IPS-20b (cell line): ENCODE data around the gene HOXD9.

Experiments used
- H3K27ac ChIP-seq: one replicate; pipeline ENCODE4 v1.5.1; 2013; ENCODE audit warnings: low read length
- H3K27me3 ChIP-seq: 2 replicates; pipeline ENCODE4 v1.6.1; 2013; ENCODE audit warnings: mild to moderate bottlenecking, low read length, inconsistent platforms; ENCODE audit not compliant: insufficient read depth
- H3K36me3 ChIP-seq: 2 replicates; pipeline ENCODE4 v1.6.1; 2013; ENCODE audit warnings: low read depth, mild to moderate bottlenecking, inconsistent platforms, low read length, moderate library complexity; ENCODE audit not compliant: insufficient read depth
- H3K4me1 ChIP-seq: 2 replicates; pipeline ENCODE4 v1.6.1; 2013; ENCODE audit warnings: mild to moderate bottlenecking, control low read depth, inconsistent platforms, low read length, moderate library complexity; ENCODE audit not compliant: insufficient read depth
- H3K4me3 ChIP-seq: 2 replicates; pipeline ENCODE4 v1.5.1; 2013; ENCODE audit warnings: mild to moderate bottlenecking, low read length, inconsistent platforms
- H3K9ac ChIP-seq: 2 replicates; pipeline ENCODE4 v1.6.1; 2013; ENCODE audit warnings: low read depth, mild to moderate bottlenecking, inconsistent platforms, low read length, moderate library complexity
- H3K9me3 ChIP-seq: 2 replicates; pipeline ENCODE4 v1.6.1; 2013; ENCODE audit warnings: mild to moderate bottlenecking, low read depth, low read length, inconsistent platforms; ENCODE audit not compliant: insufficient read depth

The HOXD9 gene

GRCh38 chr2:176081376-176081836, 41.1 kb upstream of the HOXD9 start:
- no peaks in the 10 kb centered on the region for H3K36me3 ChIP-seq
- H3K4me3 ChIP-seq: no peak overlapping the region
- peaks cover 10% of the 10 kb centered on the region; the same call in 1 of the 2 replicates for H3K9me3 ChIP-seq
- H3K27me3 ChIP-seq: peaks cover 99% of the 10 kb centered on the region
- H3K27ac ChIP-seq: no peak overlapping the region
- no peak overlapping the region for H3K9ac ChIP-seq
- H3K4me1 ChIP-seq: no peaks in the 10 kb centered on the region

DNA sequence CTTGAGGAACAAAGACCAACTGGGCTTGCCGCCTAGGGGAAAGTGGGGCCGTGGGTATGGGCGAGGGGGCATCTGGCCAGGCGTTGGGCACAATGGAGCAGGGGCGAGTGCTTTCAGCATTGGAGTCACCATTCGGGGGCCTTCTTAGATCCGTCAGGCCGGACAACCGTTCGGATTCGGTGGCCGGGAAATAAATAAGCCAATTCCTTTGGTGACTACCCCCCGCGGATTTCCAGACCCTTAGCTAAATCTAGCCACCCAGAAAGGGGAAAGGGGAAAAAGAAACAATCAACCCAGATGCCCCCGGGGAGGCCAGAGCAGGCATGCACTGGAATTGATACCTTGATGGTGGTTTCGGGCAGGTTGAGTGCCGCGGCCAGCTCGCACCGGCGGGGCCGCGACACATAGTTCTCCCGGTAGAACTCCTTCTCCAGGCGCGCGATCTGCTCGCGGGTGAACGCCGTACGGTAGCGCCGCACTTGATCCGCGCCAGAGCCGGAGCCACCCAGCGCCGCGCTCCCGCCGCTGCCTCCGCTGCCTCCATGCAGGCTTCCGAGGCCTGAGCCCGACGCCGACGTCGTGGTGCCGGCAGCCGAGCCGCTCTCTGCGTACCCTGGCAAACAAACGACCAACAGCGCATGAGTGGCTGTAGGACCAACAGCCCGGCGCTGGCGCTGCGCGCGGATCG, 40.5 kb upstream of the HOXD9 start:
- no peak overlapping the region for H3K4me3 ChIP-seq
- H3K27me3 ChIP-seq: peaks cover 99% of the 10 kb centered on the region

GRCh38 chr2:176082525-176082823, 40.0 kb upstream of the HOXD9 start:
- H3K36me3 ChIP-seq: no peaks in the 10 kb centered on the region
- H3K27me3 ChIP-seq: peaks cover 99% of the 10 kb centered on the region
- no peak overlapping the region for H3K9ac ChIP-seq
- no peaks in the 10 kb centered on the region for H3K4me1 ChIP-seq
- no peak overlapping the region for H3K27ac ChIP-seq
- H3K9me3 ChIP-seq: peaks cover 10% of the 10 kb centered on the region; the same call in 1 of the 2 replicates
- H3K4me3 ChIP-seq: no peak overlapping the region

More for the DNA sequence above, 40.5 kb upstream of the HOXD9 start:
- H3K36me3 ChIP-seq: no peaks in the 10 kb centered on the region
- no peak overlapping the region for H3K9ac ChIP-seq
- H3K9me3 ChIP-seq: peaks cover 10% of the 10 kb centered on the region; the same call in 1 of the 2 replicates
- H3K27ac ChIP-seq: no peak overlapping the region
- no peaks in the 10 kb centered on the region for H3K4me1 ChIP-seq

DNA sequence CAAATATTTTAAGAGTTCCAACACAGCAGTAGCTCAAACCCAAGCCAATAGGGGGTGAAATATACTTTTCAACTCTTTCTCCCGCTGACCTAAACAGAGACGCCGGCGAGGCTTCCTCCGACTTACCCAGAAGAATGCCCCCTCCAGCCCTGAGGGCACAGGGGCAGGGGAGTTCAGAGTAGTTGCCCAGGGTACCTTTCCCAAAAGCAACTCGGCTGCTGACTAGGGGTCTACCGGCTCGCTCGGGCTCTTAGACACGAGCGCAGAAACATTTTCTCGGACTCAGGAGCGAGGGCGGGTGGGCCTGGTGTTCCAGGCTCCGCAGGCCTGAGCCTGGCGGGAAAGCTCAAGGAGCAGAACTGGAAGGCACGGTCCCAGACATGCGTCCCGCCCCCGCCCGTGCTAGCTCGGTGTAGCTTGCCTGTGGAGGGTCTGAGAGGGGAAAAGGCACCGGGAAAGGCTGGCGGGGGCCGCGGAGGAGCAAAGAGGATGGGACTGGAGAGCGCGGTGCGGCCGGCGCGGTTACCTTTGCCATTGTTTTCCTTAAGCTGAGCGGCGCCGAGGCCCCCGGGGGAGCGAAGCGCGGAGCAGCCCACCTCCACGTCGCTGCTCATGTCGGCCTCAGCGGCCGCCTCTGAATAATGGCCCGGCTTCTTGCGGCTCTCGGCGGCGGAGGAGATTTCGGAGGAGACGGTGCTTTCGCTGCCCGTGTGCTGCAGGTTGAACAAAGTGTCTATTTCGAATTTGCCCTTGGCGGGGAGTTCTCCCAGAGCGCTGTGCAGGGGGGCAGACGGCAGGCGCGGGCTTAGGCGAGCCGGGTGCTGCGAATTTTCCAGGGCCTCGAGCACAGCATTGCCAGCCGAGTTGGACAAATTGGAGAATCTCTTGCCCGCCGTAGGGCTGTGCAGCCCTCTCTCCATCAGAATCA, 39.4 kb upstream of the HOXD9 start:
- Histone ChIP-seq H3K9me3 (peaks cover 10% of the 10 kb centered on the region; the same call in 1 of the 2 replicates), H3K27ac (no peak overlapping the region), H3K9ac (no peak overlapping the region), H3K4me1 (no peaks in the 10 kb centered on the region), H3K36me3 (no peaks in the 10 kb centered on the region), H3K4me3 (no peak overlapping the region), H3K27me3 (peaks cover 99% of the 10 kb centered on the region)

- no peaks in the 10 kb centered on the region for H3K36me3 ChIP-seq
These were observed 38.7 kb upstream of the HOXD9 start, which contains the start of gene EVX2 for GRCh38 chr2:176083796-176084261. Gene EVX2, minus strand, starts transcription at chr2:176083962. Its CDS starts 186 bp downstream, at chr2:176083776.

DNA sequence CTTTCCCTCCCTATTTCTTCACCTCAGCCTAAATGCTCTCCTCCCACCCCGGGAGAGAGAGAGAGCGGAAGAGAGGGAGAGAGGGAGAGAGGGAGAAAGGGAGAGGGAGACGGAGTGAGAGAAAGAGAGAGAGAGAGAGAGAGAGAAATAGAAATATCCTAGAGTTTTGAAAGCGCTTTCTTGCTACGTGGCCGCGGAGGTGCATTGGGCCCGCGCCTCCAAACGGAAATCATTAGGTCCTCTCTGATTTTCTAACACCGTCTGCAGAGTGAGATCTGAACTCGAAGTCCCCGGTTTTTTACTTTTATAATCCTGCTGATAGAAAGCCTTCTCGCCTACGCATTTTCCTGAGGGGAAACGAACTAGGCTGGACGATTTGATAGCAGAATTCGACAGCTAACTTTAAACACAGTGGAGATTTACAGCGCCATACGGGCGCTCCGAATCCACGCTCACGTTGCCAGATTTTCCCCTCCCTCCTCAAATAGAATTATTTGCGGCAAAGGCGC, 37.9 kb upstream of the HOXD9 start:
- H3K9me3 ChIP-seq: peaks cover 10% of the 10 kb centered on the region; the same call in 1 of the 2 replicates
- peaks cover 4% of the 10 kb centered on the region; the same call in 1 of the 2 replicates for H3K4me1 ChIP-seq
- H3K36me3 ChIP-seq: no peaks in the 10 kb centered on the region
- H3K9ac ChIP-seq: no peak overlapping the region
- peaks cover 99% of the 10 kb centered on the region for H3K27me3 ChIP-seq
- no peak overlapping the region for H3K27ac ChIP-seq
- H3K4me3 ChIP-seq: no peak overlapping the region

More at GRCh38 chr2:176083796-176084261, 38.7 kb upstream of the HOXD9 start, which contains the start of gene EVX2:
- Histone ChIP-seq H3K27ac (no peak within 1 kb of the TSS), H3K27me3 (peaks cover 99% of the 10 kb centered on the region), H3K9ac (no peak within 1 kb of the TSS), H3K4me3 (no peak within 1 kb of the TSS), H3K9me3 (peaks cover 10% of the 10 kb centered on the region; the same call in 1 of the 2 replicates), H3K4me1 (peaks cover 4% of the 10 kb centered on the region; the same call in 1 of the 2 replicates)

- H3K4me1 ChIP-seq: peaks cover 4% of the 10 kb centered on the region; the same call in 1 of the 2 replicates
- peaks cover 100% of the 10 kb centered on the region for H3K27me3 ChIP-seq
- no peaks in the 10 kb centered on the region for H3K36me3 ChIP-seq
- H3K9me3 ChIP-seq: peaks cover 10% of the 10 kb centered on the region; the same call in 1 of the 2 replicates
- no peak overlapping the region for H3K9ac ChIP-seq
- no peak overlapping the region for H3K4me3 ChIP-seq
- H3K27ac ChIP-seq: no peak overlapping the region
These were observed 37.3 kb upstream of the HOXD9 start for GRCh38 chr2:176085120-176085788.

- H3K27me3 ChIP-seq: peaks cover 100% of the 10 kb centered on the region
These were observed 36.4 kb upstream of the HOXD9 start for GRCh38 chr2:176085861-176086771.

DNA sequence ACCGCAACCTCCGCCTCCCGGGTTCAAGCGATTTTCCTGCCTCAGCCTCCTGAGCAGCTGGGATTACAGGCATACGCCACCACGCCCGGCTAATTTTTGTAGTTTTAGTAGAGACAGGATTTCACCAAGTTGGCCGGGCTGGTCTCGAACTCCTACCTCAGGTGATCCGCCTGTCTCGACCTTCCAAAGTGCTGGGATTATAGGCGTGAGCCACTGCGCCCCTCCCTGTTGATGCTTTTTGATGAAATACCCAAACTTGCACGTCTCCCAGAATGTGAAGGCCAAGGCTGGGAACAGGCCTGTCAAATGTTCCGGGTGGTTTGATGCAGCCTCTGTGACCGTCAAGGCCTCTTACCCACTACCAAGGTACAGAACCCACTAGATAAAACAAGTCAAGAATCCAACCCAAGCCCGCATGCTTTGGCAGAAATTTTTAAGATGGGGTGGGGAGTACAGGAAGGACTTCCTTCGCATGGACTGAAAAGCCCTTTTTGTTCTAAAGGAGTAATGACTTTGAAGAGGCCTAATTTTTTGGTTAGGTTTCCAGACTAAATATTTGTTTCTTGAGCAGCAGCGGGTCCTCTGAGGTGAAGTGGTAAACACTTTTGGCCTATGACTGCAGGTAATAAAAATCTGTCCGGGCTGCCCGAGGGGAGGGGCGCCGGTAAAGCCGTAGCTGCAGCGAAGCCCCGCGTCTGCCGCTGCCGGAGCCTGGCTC, 35.0 kb upstream of the HOXD9 start:
- H3K4me1 ChIP-seq: peaks cover 4% of the 10 kb centered on the region; the same call in 1 of the 2 replicates

More at GRCh38 chr2:176085861-176086771, 36.4 kb upstream of the HOXD9 start:
- Histone ChIP-seq H3K4me3 (no peak overlapping the region), H3K4me1 (peaks cover 4% of the 10 kb centered on the region; the same call in 1 of the 2 replicates), H3K9me3 (peaks cover 9% of the 10 kb centered on the region; the same call in 1 of the 2 replicates), H3K9ac (no peak overlapping the region), H3K27ac (no peak overlapping the region), H3K36me3 (no peaks in the 10 kb centered on the region)

More for the DNA sequence above, 35.0 kb upstream of the HOXD9 start:
- Histone ChIP-seq H3K27ac (no peak overlapping the region), H3K4me3 (no peak overlapping the region), H3K9me3 (peaks cover 13% of the 10 kb centered on the region; the same call in 1 of the 2 replicates), H3K9ac (no peak overlapping the region), H3K27me3 (peaks cover 100% of the 10 kb centered on the region), H3K36me3 (no peaks in the 10 kb centered on the region)
